A673 (cell line): ENCODE results near the gene DPYSL5. TPM values are rescaled to one million over a fixed set of nuclear protein-coding genes. Genes with fewer than 3 reads are reported as not detected.

Source experiments
- BruUV-seq: library from RNA; stranded (reverse); fragments of 400-500 nt; replicated peaks from 2 replicates; lab custom pipeline; 2021; lab: Mats Ljungman, UMichigan
- CTCF ChIA-PET: fragments of 300-600 bp; sonication (Branson Sonifier 250); formaldehyde crosslinking; loops from one replicate; lab custom pipeline; 2022; ENCODE audit warnings: antibody characterized with exemption; lab: Charles Lee
- POLR2A ChIA-PET: fragments of 300-600 bp; sonication (Branson Sonifier 250); formaldehyde crosslinking; loops from one replicate; lab custom pipeline; 2022; ENCODE audit warnings: antibody characterized with exemption; ENCODE audit not compliant: low non-redundant PET; lab: Charles Lee
- DNase-seq: peaks from one replicate; pipeline ENCODE4 v3.0.0-alpha.2; 2015; ENCODE audit warnings: low spot score
- H3K27ac ChIP-seq: fragments of 200-600 bp; sonication (generic); 2 replicates; pipeline ENCODE4 v1.5.1; 2016; ENCODE audit warnings: mixed run types, low read depth, mild to moderate bottlenecking, mixed read lengths, antibody characterized with exemption, low read length; ENCODE audit not compliant: poor library complexity, severe bottlenecking
- H3K27me3 ChIP-seq: fragments of 200-600 bp; sonication (generic); replicated peaks from 2 replicates; pipeline ENCODE4 v1.6.1; 2017; ENCODE audit warnings: mixed run types, low read depth, mild to moderate bottlenecking, mixed read lengths, antibody characterized with exemption, low read length; ENCODE audit not compliant: insufficient read depth, poor library complexity
- H3K36me3 ChIP-seq: fragments of 200-600 bp; sonication (generic); 2 replicates; pipeline ENCODE4 v1.6.1; 2016; ENCODE audit warnings: mixed run types, mild to moderate bottlenecking, mixed read lengths, antibody characterized with exemption, low read length; ENCODE audit not compliant: insufficient read depth, poor library complexity, severe bottlenecking
- H3K4me1 ChIP-seq: fragments of 200-600 bp; sonication (generic); 2 replicates; pipeline ENCODE4 v1.6.1; 2017; ENCODE audit warnings: mixed run types, mild to moderate bottlenecking, mixed read lengths, antibody characterized with exemption, low read length; ENCODE audit not compliant: insufficient read depth, poor library complexity, severe bottlenecking
- H3K4me3 ChIP-seq: fragments of 200-600 bp; sonication (generic); 2 replicates; pipeline ENCODE4 v1.5.1; 2016; ENCODE audit warnings: low read depth, mixed run types, mild to moderate bottlenecking, mixed read lengths, low read length; ENCODE audit not compliant: poor library complexity, severe bottlenecking
- H3K9me3 ChIP-seq: fragments of 200-600 bp; sonication (generic); 2 replicates; pipeline ENCODE4 v1.6.1; 2016; ENCODE audit warnings: mixed run types, low read depth, mild to moderate bottlenecking, mixed read lengths, antibody characterized with exemption, low read length; ENCODE audit not compliant: poor library complexity, severe bottlenecking
- EZH2 ChIP-seq: fragments of 200-600 bp; sonication (generic); IDR thresholded peaks from 2 replicates; pipeline ENCODE4 v1.6.1; 2017; ENCODE audit warnings: borderline replicate concordance, low read depth, mild to moderate bottlenecking, mixed read lengths, antibody characterized with exemption, low read length; ENCODE audit not compliant: poor library complexity, severe bottlenecking
- intact Hi-C: fragments of 100-400 bp; cut with micrococcal nuclease; formaldehyde crosslinking; loops from one replicate; pipeline ENCODE4 v1.10.0; 2022; ENCODE audit not compliant: unreplicated experiment
- total RNA-seq: library from RNA; stranded (reverse); gene quantifications from 2 replicates; pipeline ENCODE4 v1.2.3, GENCODE V29; 2021
- TF ChIP-seq, protein P1 (sequence below): fragments of 300-800, 200-600 bp; sonication (generic); conservative IDR thresholded peaks from 2 replicates; pipeline ENCODE4 v1.5.1; 2017; ENCODE audit warnings: low read depth, mild to moderate bottlenecking, antibody characterized with exemption, low read length, moderate library complexity, mixed read lengths

The DPYSL5 gene
- total RNA-seq, 1 experiment from 2014 or later = 110 TPM

DNA sequence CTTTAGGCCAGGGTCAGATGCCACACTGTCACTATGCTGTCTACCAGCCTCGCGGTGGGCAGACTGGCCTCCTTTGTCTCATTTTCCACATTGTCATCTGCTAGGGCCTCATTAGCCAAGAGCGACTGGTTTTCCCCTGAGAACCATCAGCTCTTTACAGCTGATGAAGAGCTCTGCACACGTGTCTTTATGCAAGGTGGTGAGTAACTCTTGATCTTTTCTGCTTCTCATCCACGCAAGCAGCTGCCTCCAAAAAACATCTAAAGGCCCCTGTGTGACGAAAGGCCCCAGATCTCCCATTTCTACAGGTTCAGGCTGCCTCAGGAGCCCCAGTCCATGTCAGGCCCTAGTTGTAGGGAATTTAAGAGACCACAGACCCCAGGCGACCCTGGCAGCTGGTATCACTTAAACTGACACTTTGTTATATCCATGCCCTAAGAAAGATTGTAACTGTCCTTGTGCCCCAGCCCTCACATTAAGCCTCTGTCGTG, 52.9 kb downstream of the DPYSL5 start:
- Histone ChIP-seq H3K36me3 (peaks cover 26% of the 10 kb centered on the region), H3K27ac (no peak overlapping the region), H3K4me3 (no peak overlapping the region), H3K4me1 (peaks cover 20% of the 10 kb centered on the region), H3K27me3 (no peaks in the 10 kb centered on the region), H3K9me3 (no peaks in the 10 kb centered on the region)
- no TSS peak for BruUV-seq
- POLR2A ChIA-PET = no interaction called here
- CTCF ChIA-PET = no interaction called here
- intact Hi-C loops = no loop called here
- no peak for DNase-seq
- TF ChIP-seq, protein P1, sequence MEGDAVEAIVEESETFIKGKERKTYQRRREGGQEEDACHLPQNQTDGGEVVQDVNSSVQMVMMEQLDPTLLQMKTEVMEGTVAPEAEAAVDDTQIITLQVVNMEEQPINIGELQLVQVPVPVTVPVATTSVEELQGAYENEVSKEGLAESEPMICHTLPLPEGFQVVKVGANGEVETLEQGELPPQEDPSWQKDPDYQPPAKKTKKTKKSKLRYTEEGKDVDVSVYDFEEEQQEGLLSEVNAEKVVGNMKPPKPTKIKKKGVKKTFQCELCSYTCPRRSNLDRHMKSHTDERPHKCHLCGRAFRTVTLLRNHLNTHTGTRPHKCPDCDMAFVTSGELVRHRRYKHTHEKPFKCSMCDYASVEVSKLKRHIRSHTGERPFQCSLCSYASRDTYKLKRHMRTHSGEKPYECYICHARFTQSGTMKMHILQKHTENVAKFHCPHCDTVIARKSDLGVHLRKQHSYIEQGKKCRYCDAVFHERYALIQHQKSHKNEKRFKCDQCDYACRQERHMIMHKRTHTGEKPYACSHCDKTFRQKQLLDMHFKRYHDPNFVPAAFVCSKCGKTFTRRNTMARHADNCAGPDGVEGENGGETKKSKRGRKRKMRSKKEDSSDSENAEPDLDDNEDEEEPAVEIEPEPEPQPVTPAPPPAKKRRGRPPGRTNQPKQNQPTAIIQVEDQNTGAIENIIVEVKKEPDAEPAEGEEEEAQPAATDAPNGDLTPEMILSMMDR = no peak
- no peak for TF ChIP-seq EZH2

DNA sequence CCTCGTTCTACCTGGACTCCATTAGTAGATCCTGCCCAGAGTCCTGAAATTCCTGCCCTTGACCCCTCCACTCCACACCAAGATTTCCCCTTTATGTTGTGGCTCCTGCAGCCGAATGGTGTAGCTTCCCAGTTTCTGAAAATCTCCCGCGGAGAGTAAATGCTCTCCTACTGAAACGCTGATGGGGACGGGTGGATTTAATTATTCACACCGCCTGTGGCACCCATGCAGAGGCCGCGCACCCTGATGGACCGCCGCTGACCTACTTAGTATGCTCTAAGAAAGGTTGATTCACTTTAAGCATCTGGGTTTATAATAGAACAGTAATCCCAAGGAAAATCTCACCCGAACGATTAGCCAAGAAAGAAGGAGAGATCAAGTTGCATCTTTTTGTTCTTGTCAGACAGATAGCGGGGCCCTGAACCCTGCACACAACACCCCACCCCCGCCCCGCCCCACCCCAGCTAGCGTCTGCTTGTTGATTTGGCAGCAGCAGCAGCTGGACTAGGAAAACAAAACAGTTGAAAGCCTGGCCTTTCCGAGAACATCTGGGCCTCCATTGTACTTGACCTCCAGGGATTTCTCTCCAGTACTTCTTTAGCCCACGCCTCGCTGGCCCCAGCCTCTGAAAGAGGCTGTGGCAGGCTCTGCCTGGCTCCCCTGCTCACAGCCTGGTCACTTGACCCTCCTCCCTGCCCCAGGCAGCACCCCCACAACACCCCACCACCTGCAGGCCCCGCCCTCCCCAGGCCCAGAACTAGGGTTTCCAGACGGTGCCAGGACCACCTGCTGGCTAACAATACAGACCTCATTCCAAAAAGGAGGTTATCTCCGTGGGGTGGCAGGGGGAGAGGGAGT, 53.6 kb downstream of the DPYSL5 start:
- DNase-seq = peak; percentile 43
- ChIA-PET CTCF (no interaction called here), POLR2A (no interaction called here)
- Histone ChIP-seq H3K27ac (no peak overlapping the region), H3K4me3 (no peak overlapping the region), H3K36me3 (peaks cover 26% of the 10 kb centered on the region), H3K27me3 (no peaks in the 10 kb centered on the region), H3K9me3 (no peaks in the 10 kb centered on the region), H3K4me1 (peaks cover 20% of the 10 kb centered on the region)
- BruUV-seq = no TSS peak
- TF ChIP-seq EZH2 = no peak
- TF ChIP-seq, protein P1 = no peak
- intact Hi-C loops = no loop called here

DNA sequence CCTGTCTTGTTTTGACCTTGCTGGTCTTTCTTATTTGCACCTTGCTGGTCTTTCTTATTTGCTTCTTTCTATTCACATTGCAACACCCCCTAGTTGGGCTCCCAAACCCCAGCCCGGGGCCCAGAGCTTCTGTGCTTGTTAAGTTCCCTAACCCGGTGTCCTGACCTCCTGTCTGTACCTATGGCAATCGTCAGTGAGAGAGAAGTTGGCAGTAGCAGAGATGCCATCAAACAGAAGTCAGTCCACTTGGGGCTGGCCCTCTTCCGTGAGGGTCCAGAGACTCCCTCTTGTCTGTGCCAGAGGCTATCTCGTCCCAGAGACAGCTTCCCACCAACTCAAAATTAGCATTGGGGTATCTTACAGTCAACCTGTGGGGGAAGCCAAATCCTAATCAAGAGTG, 55.7 kb downstream of the DPYSL5 start:
- POLR2A ChIA-PET = no interaction called here
- Histone ChIP-seq H3K4me1 (peaks cover 20% of the 10 kb centered on the region), H3K27me3 (no peaks in the 10 kb centered on the region), H3K9me3 (no peaks in the 10 kb centered on the region), H3K4me3 (no peak overlapping the region), H3K36me3 (peaks cover 26% of the 10 kb centered on the region), H3K27ac (no peak overlapping the region)
- CTCF ChIA-PET = no interaction called here
- DNase-seq = no peak
- no TSS peak for BruUV-seq
- intact Hi-C loops = no loop called here
- TF ChIP-seq EZH2 = no peak
